ENCODE measurements around the gene SYCE3. TPM values are rescaled to one million over a fixed set of nuclear protein-coding genes. Genes with fewer than 3 reads are reported as not detected.

SYCE3 gene
- total RNA-seq, 1 experiment from 2014 or later = 1.3 TPM

- Histone ChIP-seq H3K27me3 (ENCODE audit: low read length) (no peaks in the 10 kb centered on the region), H3K4me1 (ENCODE audit: insufficient read depth, low read length) (no peaks in the 10 kb centered on the region), H3K9me2 (replicated peaks; ENCODE audit: low read length) (no peaks in the 10 kb centered on the region), H3K4me2 (ENCODE audit: low read length) (no peak overlapping the region), H3F3A (ENCODE audit: low read length, unreplicated experiment) (no peaks in the 10 kb centered on the region), H3K79me2 (ENCODE audit: low read length) (no peaks in the 10 kb centered on the region), H3K36me3 (ENCODE audit: low read depth, low read length) (no peaks in the 10 kb centered on the region), H3K9me3 (ENCODE audit: low read length) (no peaks in the 10 kb centered on the region), H3K27ac (ENCODE audit: low read length) (no peak overlapping the region), H3K4me3 (ENCODE audit: low read length) (no peak overlapping the region), H3K9ac (ENCODE audit: low read length) (no peak overlapping the region), H2AFZ (ENCODE audit: low read length) (no peak overlapping the region), H4K20me1 (ENCODE audit: low read length) (no peaks in the 10 kb centered on the region)
- ChIA-PET POLR2A (ENCODE audit: unreplicated experiment) (no interaction called here), CTCF (no interaction called here)
- TF ChIP-seq EZH2phosphoT487 (IDR thresholded peaks at IDR 0.05; ENCODE audit: borderline replicate concordance, low read length) = no peak
- no peak for TF ChIP-seq EZH2 (IDR thresholded peaks at IDR 0.05; ENCODE audit: low read length, unreplicated experiment)
- no peak for TF ChIP-seq CTCF (conservative IDR thresholded peaks at IDR 0.05; ENCODE audit: low read depth, low read length)
- ATAC-seq (no peak), DNase-seq (no peak)
- no TSS peak for BruUV-seq (replicated peaks)
- intact Hi-C loops (cut with micrococcal nuclease) = no loop called here
Measured at GRCh38 chr22:50607659-50608020, 44.9 kb upstream of the SYCE3 start.

GRCh38 chr22:50606946-50607658 lies 44.4 kb upstream of the SYCE3 start:
- POLR2A ChIA-PET (ENCODE audit: unreplicated experiment) = no interaction called here
- H3K9me3 ChIP-seq (ENCODE audit: low read length) = no peaks in the 10 kb centered on the region
- no peak overlapping the region for H3K27ac ChIP-seq (ENCODE audit: low read length)
- no peaks in the 10 kb centered on the region for H3K36me3 ChIP-seq (ENCODE audit: low read depth, low read length)
- CTCF ChIA-PET = no interaction called here
- ATAC-seq = no peak
- H3K27me3 ChIP-seq (ENCODE audit: low read length) = no peaks in the 10 kb centered on the region
- H3K9me2 ChIP-seq (replicated peaks; ENCODE audit: low read length) = no peaks in the 10 kb centered on the region
- no peak overlapping the region for H3K4me2 ChIP-seq (ENCODE audit: low read length)
- intact Hi-C loops (cut with micrococcal nuclease) = no loop called here
- H2AFZ ChIP-seq (ENCODE audit: low read length) = no peak overlapping the region
- TF ChIP-seq EZH2phosphoT487 (IDR thresholded peaks at IDR 0.05; ENCODE audit: borderline replicate concordance, low read length) (no peak), CTCF (conservative IDR thresholded peaks at IDR 0.05; ENCODE audit: low read depth, low read length) (no peak), EZH2 (IDR thresholded peaks at IDR 0.05; ENCODE audit: low read length, unreplicated experiment) (no peak)
- H3K4me1 ChIP-seq (ENCODE audit: insufficient read depth, low read length) = no peaks in the 10 kb centered on the region
- no peaks in the 10 kb centered on the region for H4K20me1 ChIP-seq (ENCODE audit: low read length)
- H3K79me2 ChIP-seq (ENCODE audit: low read length) = no peaks in the 10 kb centered on the region
- H3F3A ChIP-seq (ENCODE audit: low read length, unreplicated experiment) = no peaks in the 10 kb centered on the region
- H3K9ac ChIP-seq (ENCODE audit: low read length) = no peak overlapping the region
- H3K4me3 ChIP-seq (ENCODE audit: low read length) = no peak overlapping the region
- no TSS peak for BruUV-seq (replicated peaks)
- no peak for DNase-seq

- ChIA-PET POLR2A (ENCODE audit: unreplicated experiment) (no interaction called here), CTCF (no interaction called here)
- no peaks in the 10 kb centered on the region for H3K79me2 ChIP-seq (ENCODE audit: low read length)
- DNase-seq (no peak), ATAC-seq (no peak)
- no peaks in the 10 kb centered on the region for H3K36me3 ChIP-seq (ENCODE audit: low read depth, low read length)
- no peak overlapping the region for H3K4me3 ChIP-seq (ENCODE audit: low read length)
- H2AFZ ChIP-seq (ENCODE audit: low read length) = no peak overlapping the region
- H3K27ac ChIP-seq (ENCODE audit: low read length) = no peak overlapping the region
- H3K27me3 ChIP-seq (ENCODE audit: low read length) = no peaks in the 10 kb centered on the region
- no peaks in the 10 kb centered on the region for H3F3A ChIP-seq (ENCODE audit: low read length, unreplicated experiment)
- no peaks in the 10 kb centered on the region for H3K9me2 ChIP-seq (replicated peaks; ENCODE audit: low read length)
- no TSS peak for BruUV-seq (replicated peaks)
- no peak overlapping the region for H3K4me2 ChIP-seq (ENCODE audit: low read length)
- no peaks in the 10 kb centered on the region for H4K20me1 ChIP-seq (ENCODE audit: low read length)
- H3K9me3 ChIP-seq (ENCODE audit: low read length) = no peaks in the 10 kb centered on the region
- no peak for TF ChIP-seq EZH2 (IDR thresholded peaks at IDR 0.05; ENCODE audit: low read length, unreplicated experiment)
- TF ChIP-seq CTCF (conservative IDR thresholded peaks at IDR 0.05; ENCODE audit: low read depth, low read length) = no peak
- H3K4me1 ChIP-seq (ENCODE audit: insufficient read depth, low read length) = no peaks in the 10 kb centered on the region
- H3K9ac ChIP-seq (ENCODE audit: low read length) = no peak overlapping the region
- intact Hi-C loops (cut with micrococcal nuclease) = no loop called here
Measured at GRCh38 chr22:50606165-50606945, 43.6 kb upstream of the SYCE3 start.
